ENCODE data around the gene SLC38A3. TPM values are rescaled to one million over a fixed set of nuclear protein-coding genes. Genes with fewer than 3 reads are reported as not detected.
A peak's percentile ranks its signal among the peaks of the same experiment; 100 is the strongest.

Gene SLC38A3
- polyA plus RNA-seq, 1 experiment = 0.06 TPM

DNA sequence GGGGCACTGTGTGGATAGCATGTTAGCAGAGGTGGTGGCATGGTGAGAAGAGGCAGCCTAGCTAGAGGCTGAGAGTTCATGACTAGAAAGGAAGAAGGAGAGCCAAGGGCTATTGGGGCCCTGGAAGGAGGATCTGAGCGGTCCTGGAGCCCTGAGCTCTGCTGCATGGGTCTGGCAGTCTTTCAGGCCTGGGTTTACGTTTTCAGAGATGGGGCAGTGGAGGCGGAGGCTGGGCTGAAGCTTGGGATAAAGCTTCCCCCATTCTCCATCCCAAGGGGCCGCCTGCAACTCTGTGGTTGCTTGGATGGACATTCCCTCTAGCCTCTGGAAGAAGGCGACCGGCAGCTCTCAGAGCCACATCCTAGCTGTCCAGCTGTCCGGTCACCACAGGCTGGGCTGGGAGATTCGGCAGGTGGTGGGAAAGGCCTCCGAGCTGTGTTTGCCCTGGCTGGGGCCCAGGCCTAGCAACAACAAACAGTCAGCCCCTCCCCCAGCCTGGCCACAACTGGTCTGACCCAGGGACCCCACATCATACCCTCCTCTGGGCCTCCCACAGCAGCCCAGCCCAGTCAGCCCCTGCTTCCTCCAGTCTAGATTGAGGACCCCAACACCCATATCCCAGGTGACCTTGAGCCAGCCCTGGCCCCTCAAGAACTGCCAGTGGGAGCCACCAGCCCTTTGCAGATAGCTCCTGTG is 1.8 kb upstream of the SLC38A3 start:
- Histone ChIP-seq H3K9me3 (ENCODE audit: control insufficient read depth, insufficient read depth, low read length) (no peaks in the 10 kb centered on the region), H3K4me3 (ENCODE audit: low read depth, low read length) (no peak overlapping the region), H3K27ac (ENCODE audit: low read depth, low read length) (no peak overlapping the region), H3K27me3 (ENCODE audit: control insufficient read depth, insufficient read depth, low read length) (peaks cover 55% of the 10 kb centered on the region)
- POLR2A ChIA-PET = no interaction called here
- no peak for TF ChIP-seq CTCF (IDR thresholded peaks at IDR 0.05; ENCODE audit: low read depth, low read length)
- no peak for DNase-seq (ENCODE audit: low read depth, low spot score)
- CTCF ChIA-PET = interaction anchor here (0.9 to 4.2 kb wide), 4 partner anchors 11 to 23 kb away, joined by 3 to 42 read pairs (median 12); partner anchors contain the start of gene GNAT1

DNA sequence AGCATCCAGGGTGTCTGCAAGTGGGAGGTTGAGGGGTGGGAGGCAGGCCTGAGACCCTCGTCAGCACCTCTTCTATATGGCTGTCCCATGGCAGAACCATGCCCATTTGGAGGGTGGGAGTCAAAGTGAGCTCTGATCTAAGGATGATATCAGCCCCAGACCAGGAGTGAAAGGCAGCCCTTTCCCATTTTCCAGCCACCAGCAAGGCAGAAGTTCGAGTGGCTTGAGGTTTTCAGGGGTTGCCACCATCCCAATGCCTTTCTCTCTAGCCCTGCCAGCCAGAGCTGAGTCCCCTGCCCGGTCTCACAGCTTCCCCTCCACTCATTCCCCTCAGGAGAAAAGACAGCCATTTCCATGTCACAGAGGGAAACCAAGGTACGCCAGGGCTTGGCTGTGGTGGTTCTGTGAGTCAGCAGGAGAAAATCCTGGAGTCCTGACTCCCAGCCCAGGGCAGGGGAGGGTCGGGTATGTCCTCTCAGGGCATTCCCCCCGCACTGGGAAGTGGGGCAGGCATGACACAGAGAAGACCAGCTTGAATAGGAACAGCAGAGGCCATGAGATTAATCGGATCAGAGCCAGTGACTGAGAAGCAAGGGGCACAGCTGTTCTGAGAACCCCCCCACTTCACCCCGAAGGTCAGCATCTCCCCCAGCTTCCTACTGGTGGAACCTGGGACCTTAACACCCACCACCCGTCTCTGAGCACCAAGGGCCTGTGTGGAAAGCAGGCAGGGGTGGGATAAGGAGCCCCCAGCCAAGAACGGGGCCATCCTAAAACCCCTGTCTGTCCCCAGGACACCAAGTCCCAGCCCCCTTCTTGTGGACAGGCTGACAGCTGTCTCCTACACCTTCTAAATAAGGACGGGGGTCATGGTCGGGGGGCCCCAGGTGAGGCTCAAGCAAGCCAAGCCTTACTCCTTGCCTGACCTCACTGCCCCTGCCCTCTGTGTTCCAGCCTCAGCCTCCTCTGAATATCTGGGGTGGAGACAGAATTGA is 965 bp upstream of the SLC38A3 start:
- ChIA-PET CTCF (interaction anchor here (0.9 to 4.2 kb wide), 5 partner anchors 11 to 67 kb away, joined by 3 to 42 read pairs (median 4); partner anchors contain the start of gene GNAT1), POLR2A (no interaction called here)
- DNase-seq (ENCODE audit: low read depth, low spot score) = no peak
- Histone ChIP-seq H3K27me3 (ENCODE audit: control insufficient read depth, insufficient read depth, low read length) (peaks cover 56% of the 10 kb centered on the region), H3K27ac (ENCODE audit: low read depth, low read length) (no peak overlapping the region), H3K4me3 (ENCODE audit: low read depth, low read length) (no peak overlapping the region), H3K9me3 (ENCODE audit: control insufficient read depth, insufficient read depth, low read length) (no peaks in the 10 kb centered on the region)
- TF ChIP-seq CTCF (IDR thresholded peaks at IDR 0.05; ENCODE audit: low read depth, low read length) = no peak

- no peak for TF ChIP-seq CTCF (IDR thresholded peaks at IDR 0.05; ENCODE audit: low read depth, low read length)
- DNase-seq (ENCODE audit: low read depth, low spot score) = no peak
- ChIA-PET POLR2A (interaction anchor here (0.6 kb wide), 1 partner anchor 180 kb away, joined by 3 read pairs; no protein-coding TSS in a partner anchor), CTCF (interaction anchor here (1.0 to 4.2 kb wide), 4 partner anchors 13 to 65 kb away, joined by 3 to 42 read pairs (median 13); partner anchors contain the start of gene GNAT1)
- H3K27me3 ChIP-seq (ENCODE audit: control insufficient read depth, insufficient read depth, low read length) = peaks cover 55% of the 10 kb centered on the region
- no peak overlapping the region for H3K27ac ChIP-seq (ENCODE audit: low read depth, low read length)
- H3K4me3 ChIP-seq (ENCODE audit: low read depth, low read length) = peak overlapping the region; percentile 46
- no peaks in the 10 kb centered on the region for H3K9me3 ChIP-seq (ENCODE audit: control insufficient read depth, insufficient read depth, low read length)
These were observed 574 bp downstream of the SLC38A3 start for GRCh38 chr3:50205413-50206276.

GRCh38 chr3:50207359-50208042 is 2.4 kb downstream of the SLC38A3 start:
- CTCF ChIA-PET = interaction anchor here (0.6 to 6.8 kb wide), 2 partner anchors 12 to 21 kb away, joined by 5 to 46 read pairs; no protein-coding TSS in a partner anchor
- Histone ChIP-seq H3K9me3 (ENCODE audit: control insufficient read depth, insufficient read depth, low read length) (no peaks in the 10 kb centered on the region), H3K27me3 (ENCODE audit: control insufficient read depth, insufficient read depth, low read length) (peaks cover 47% of the 10 kb centered on the region), H3K27ac (ENCODE audit: low read depth, low read length) (no peak overlapping the region), H3K4me3 (ENCODE audit: low read depth, low read length) (no peak overlapping the region)
- TF ChIP-seq CTCF (IDR thresholded peaks at IDR 0.05; ENCODE audit: low read depth, low read length) = no peak
- DNase-seq (ENCODE audit: low read depth, low spot score) = no peak
- POLR2A ChIA-PET = no interaction called here
